Uterus (tissue), 2 donors: ENCODE results near the gene IFNG.

Source experiments
- CTCF ChIP-seq, 4 experiments: fragments of 200-600 bp in 2 of 4; fragments of 450-650 bp in 2 of 4; sonication (generic) in 2 of 4; IDR thresholded peaks; one replicate each; pipeline ENCODE4 v1.5.1; 2016 to 2019; ENCODE audit warnings: antibody characterized with exemption in 4 of 4, mild to moderate bottlenecking in 2 of 4, moderate library complexity in 1 of 4
- POLR2A ChIP-seq, 2 donors: fragments of 450-650 bp; IDR thresholded peaks; one replicate each; pipeline ENCODE4 v1.6.1; 2016; ENCODE audit warnings: antibody characterized with exemption in 2 of 2, mild to moderate bottlenecking in 1 of 2, moderate library complexity in 1 of 2

GRCh38 chr12:68158432-68158831, 1.1 kb downstream of the IFNG start:
- TF ChIP-seq CTCF (IDR thresholded peaks at IDR 0.05) = no peak
- TF ChIP-seq POLR2A (IDR thresholded peaks at IDR 0.05) = no peak
